Measurements from ENCODE around the gene CHRNA4. TPM values are rescaled to one million over a fixed set of nuclear protein-coding genes. Genes with fewer than 3 reads are reported as not detected.

Gene CHRNA4
- total RNA-seq, 3 donors from 2014 or later = not detected

DNA sequence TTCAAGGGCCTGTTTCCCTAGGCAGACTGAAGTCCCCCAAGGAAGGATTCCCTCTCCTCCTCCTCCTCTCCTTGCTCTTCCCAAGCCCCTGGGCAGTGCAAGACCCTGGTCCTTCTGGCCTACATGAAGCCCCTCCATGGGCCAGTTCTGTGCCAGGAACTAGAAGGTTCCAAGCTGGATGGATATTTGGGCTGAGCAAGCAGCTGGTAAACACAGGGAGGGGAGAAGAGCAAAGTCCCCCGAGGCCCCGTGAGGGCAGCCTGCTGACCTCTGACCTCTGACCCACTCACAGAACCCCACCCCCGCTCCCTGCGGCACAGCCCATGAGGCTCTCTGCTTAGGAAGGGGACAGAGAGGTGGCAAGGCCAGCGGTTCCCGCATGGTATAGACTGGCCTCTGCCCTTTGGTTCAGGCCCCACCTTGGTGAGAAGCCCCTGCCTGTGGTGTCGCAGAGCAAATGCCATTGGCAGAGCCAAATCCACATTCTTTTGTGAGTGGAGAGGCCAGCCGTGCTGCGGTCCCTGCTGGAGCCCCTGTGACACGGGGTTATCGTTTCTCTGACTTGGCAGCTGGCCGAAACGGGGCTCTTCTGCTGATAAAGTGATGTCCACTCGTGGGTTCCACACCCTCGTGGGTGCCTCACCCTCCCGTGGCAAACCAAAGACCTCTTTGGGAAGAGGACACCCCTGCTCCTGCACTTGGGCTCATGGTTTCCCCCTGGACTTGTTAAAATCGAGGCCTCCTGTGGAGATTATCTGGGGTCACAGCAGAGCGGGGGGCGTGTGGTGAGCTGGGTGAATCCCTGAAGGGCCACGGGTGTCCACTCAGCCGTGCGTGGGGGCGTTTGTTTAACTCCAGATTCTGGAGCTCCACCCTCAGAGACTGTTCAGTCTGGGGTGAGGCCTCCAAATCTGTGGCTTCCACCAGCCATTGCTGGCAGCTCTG lies 2.1 kb upstream of the CHRNA4 start:
- Histone ChIP-seq H3K4me3 (no peak overlapping the region), H3K27ac (no peak overlapping the region), H3K4me1 (no peaks in the 10 kb centered on the region), H3K27me3 (peaks cover 12 to 88% of the 10 kb centered on the region in 2 donors), H3K36me3 (no peaks in the 10 kb centered on the region), H3K9me3 (no peaks in the 10 kb centered on the region)
- intact Hi-C loops (cut with DNase I; ENCODE audit: low total_unique reads) = no loop called here
- DNase-seq (ENCODE audit: low spot score in 2 of 2) = no peak
- TF ChIP-seq, protein P1, sequence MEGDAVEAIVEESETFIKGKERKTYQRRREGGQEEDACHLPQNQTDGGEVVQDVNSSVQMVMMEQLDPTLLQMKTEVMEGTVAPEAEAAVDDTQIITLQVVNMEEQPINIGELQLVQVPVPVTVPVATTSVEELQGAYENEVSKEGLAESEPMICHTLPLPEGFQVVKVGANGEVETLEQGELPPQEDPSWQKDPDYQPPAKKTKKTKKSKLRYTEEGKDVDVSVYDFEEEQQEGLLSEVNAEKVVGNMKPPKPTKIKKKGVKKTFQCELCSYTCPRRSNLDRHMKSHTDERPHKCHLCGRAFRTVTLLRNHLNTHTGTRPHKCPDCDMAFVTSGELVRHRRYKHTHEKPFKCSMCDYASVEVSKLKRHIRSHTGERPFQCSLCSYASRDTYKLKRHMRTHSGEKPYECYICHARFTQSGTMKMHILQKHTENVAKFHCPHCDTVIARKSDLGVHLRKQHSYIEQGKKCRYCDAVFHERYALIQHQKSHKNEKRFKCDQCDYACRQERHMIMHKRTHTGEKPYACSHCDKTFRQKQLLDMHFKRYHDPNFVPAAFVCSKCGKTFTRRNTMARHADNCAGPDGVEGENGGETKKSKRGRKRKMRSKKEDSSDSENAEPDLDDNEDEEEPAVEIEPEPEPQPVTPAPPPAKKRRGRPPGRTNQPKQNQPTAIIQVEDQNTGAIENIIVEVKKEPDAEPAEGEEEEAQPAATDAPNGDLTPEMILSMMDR (IDR thresholded peaks at IDR 0.05) = no peak
- no peak for TF ChIP-seq POLR2A (IDR thresholded peaks at IDR 0.05)
- no peak for TF ChIP-seq POLR2AphosphoS5 (IDR thresholded peaks at IDR 0.05)

DNA sequence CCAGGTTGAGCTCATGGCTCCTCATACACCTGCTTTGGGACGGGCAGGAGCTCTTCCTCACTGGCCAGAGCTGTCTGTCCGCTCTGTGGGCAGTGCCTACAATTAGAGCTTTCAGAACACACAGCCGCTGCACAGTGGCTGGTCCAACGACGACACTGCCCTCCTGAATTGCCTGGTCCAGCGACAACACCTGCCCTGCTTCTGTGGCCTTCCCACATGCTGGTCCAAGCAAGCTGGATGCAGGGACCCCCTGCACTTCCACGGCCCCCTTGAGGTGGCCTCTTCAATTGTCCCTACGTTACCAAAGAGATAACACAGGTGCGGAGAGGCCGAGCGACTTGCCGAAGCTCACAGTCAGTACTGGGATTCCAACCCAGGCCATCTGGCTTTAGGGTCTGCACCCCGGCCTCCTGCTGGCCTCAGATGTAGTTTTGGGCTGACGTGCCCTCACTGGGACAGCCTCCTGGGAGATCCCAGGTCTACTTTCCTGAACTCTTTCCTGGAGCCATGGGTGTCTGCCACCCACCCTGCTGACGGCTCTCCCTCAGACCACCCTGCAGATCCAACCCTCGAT lies 1.4 kb upstream of the CHRNA4 start:
- no peak for TF ChIP-seq POLR2AphosphoS5 (IDR thresholded peaks at IDR 0.05)
- TF ChIP-seq, protein P1 (IDR thresholded peaks at IDR 0.05) = no peak
- TF ChIP-seq POLR2A (IDR thresholded peaks at IDR 0.05) = no peak

DNA sequence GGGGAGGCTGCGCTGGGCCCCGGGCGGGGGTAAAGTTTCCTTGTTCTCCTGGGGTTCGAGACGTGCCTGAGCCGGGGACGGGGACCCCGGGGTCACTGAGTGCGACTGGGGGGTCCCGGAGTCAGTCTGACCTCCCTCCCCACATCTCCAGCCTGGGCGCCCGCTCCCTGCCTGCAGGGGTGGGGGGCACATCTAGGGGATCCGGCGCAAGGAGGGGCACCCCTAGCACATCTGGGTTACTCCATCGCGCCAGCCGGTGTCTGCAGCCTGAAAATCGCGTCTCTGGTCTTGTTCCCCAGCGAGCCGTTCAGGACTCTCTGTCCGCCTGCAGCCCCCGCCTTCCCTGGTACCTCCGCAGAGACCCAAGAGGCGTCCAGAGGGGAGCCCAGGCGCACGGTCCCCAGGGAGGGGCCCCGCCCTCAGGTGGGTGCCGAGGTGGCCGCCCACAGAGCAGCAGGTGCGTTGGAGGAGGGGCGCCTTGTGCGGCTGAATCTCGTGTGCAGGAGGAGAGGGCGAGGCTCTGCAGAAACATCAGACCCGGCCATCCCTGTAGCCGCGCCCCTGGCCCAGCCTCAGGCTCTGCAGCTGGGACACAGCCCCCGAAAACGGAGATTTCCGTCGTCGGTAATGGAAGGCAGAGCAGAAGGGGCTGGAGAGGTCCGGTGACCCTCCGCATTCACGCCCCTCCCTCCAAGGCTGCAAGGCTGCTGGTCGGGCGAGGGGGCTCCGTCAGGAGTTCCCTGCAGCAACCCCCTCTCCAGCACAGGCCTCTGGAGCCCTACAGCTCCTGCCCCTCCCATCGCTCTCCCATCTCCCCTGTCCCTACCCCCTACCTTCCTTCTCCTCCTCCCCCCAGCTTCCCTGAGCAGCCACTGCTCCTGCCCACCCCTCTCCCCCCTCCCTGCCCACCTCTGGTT lies 628 bp upstream of the CHRNA4 start:
- H3K4me1 ChIP-seq = no peaks in the 10 kb centered on the region
- H3K4me3 ChIP-seq = no peak overlapping the region
- H3K36me3 ChIP-seq = no peaks in the 10 kb centered on the region
- H3K27ac ChIP-seq = no peak overlapping the region
- TF ChIP-seq POLR2AphosphoS5 (IDR thresholded peaks at IDR 0.05) (no peak), POLR2A (IDR thresholded peaks at IDR 0.05) (no peak)
- TF ChIP-seq, protein P1 (IDR thresholded peaks at IDR 0.05) = no peak
- H3K27me3 ChIP-seq = peaks cover 12 to 83% of the 10 kb centered on the region in 2 donors
- intact Hi-C loops (cut with DNase I; ENCODE audit: low total_unique reads) = no loop called here
- DNase-seq (ENCODE audit: low spot score in 2 of 2) = no peak
- H3K9me3 ChIP-seq = no peaks in the 10 kb centered on the region

More for the DNA sequence above, 1.4 kb upstream of the CHRNA4 start:
- Histone ChIP-seq H3K36me3 (no peaks in the 10 kb centered on the region), H3K27me3 (peaks cover 12 to 89% of the 10 kb centered on the region in 2 donors), H3K4me3 (no peak overlapping the region), H3K4me1 (no peaks in the 10 kb centered on the region), H3K9me3 (no peaks in the 10 kb centered on the region), H3K27ac (no peak overlapping the region)
- DNase-seq (ENCODE audit: low spot score in 2 of 2) = no peak
- intact Hi-C loops (cut with DNase I; ENCODE audit: low total_unique reads) = no loop called here

DNA sequence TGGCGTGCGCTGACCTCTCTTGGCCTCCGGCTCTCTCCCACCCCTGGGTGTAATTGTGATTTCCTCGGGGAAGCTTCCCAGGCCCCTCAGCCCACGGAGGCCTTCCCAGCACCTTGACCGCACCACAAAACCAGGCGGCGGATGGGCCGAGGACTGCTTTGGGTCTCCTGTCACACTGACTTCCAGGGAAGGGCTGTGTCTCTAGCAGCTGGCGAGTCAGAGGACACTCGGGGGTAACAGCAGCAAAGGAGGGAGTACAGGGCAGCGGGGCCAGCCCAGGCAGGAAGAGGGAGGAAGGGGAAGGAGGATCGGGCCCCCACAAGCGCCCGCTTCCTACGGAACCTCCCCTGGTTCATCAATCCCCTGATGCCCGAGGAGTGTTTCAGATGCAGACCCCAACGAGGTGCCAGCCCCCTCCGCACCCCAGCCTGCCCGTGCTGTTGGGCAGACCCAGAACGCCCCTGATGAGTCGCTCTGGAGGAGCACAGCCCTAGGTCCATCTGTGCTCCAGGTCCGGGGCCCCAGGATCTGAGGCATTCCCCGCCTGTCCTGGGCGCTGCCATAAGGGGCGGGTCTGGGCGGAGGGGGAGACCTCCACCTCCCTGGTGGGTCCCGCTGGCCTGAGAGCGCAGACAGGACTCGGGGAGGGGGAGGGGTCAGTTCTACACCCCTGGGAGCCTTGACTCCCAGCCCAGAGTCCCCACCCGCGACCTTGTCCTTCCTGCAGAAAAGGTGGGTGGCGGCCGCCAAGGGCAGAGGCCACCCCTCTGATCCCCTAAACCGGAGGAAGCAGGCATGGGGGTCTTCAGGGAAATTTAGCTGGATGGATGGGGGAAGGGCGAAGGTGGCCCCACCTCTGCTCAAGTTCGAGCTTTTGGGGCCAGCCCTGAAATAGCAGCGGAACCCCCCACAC lies 956 bp downstream of the CHRNA4 start:
- Histone ChIP-seq H3K27me3 (peaks cover 12 to 87% of the 10 kb centered on the region in 2 donors), H3K4me1 (no peaks in the 10 kb centered on the region), H3K27ac (no peak overlapping the region), H3K36me3 (no peaks in the 10 kb centered on the region), H3K9me3 (no peaks in the 10 kb centered on the region), H3K4me3 (peak overlapping the region in 1 of 3 donors; percentile 33)
- TF ChIP-seq, protein P1 (IDR thresholded peaks at IDR 0.05) = no peak
- TF ChIP-seq POLR2AphosphoS5 (IDR thresholded peaks at IDR 0.05) = no peak
- TF ChIP-seq POLR2A (IDR thresholded peaks at IDR 0.05) = no peak
- no peak for DNase-seq (ENCODE audit: low spot score in 2 of 2)
- intact Hi-C loops (cut with DNase I; ENCODE audit: low total_unique reads) = no loop called here
